GM18505 (cell line): ENCODE measurements around the gene RALGAPA2.

Experiments used
- ATAC-seq: cut with Tn5 transposase; IDR thresholded peaks from one replicate; pipeline ENCODE4 v1.9.1; 2021; ENCODE audit not compliant: unreplicated experiment
- POLR2A ChIP-seq: IDR thresholded peaks from 4 replicates; pipeline ENCODE4 v1.6.1; 2011; ENCODE audit warnings: borderline replicate concordance; ENCODE audit not compliant: insufficient read depth, insufficient read length; ENCODE audit errors: extremely low read depth

Gene RALGAPA2

DNA sequence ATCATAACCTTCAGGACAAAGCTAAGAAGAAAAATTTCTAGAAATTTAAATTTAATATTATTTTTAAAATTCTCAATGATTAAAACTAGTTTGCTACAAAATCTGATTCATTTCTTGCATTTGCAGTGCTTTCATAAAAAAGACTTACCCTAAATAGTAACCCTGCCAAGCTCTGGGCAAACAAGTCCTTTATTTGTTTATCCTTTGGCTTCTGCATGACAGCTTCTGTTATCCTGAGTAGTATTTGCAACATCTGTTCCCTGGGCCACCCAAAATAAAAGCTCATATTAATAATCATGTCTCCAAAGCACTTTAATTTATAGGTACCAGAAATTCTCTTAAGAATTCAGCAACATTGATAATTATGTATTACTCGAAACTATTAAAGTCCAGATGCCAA lies 101.3 kb downstream of the RALGAPA2 start:
- no peak for TF ChIP-seq POLR2A
- no peak for ATAC-seq

DNA sequence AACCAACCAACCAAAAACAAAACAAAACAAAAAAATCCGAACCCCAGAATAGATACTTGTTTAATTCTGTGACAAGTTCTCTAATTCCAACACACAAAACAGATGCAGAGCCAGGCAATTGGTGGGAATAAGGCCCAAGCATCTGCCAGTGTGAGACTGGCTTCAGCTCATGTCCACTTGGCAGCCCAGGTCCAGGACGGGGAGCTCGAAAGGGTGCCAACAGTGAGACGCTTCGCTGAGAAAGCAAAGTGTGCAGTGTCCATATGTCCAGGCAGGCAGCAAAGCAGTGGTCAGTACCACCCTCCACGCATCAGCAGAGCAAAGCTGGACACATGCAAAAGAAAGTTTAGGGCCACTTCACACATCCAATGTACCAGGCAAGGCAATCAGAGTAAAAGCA lies 102.9 kb downstream of the RALGAPA2 start:
- ATAC-seq, result no peak
- no peak for TF ChIP-seq POLR2A

DNA sequence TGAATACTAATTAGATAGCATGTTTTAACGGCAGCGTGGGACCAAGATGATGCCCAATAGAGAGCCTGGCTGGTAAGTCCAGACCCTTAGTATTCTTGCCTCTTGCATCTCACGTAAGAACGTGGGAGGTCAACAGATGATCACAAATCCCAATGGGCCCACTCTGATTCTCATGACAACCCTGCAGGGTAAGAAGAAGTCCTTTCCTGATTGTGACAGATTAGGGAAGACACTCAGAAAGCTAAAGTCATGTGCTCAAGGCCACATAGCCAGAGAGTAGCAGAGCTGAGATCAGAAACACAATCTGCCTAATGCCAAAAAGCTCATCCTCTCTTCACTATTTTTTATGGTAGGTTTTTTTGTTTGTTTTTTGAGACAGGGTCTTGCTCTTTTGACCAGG lies 103.8 kb downstream of the RALGAPA2 start:
- TF ChIP-seq POLR2A, result no peak
- ATAC-seq, result no peak

DNA sequence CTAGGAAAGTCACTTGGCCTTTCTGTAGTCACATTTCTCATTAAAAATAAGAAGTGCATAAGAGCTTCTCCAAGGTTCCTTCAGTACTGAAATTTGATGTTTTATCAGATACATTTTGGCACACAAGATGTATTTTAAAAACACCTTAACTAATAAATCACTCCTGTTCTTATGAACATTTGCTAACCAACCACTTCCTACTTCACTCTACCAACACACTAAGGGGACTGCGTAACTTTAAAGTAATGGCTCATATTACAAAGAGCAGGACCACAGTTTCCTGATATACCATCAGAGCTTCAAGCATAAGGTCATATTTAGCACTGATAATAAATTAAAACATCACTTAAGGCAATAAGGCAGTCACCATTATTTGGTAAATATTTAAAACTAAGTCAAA lies 104.4 kb downstream of the RALGAPA2 start:
- ATAC-seq, result no peak
- no peak for TF ChIP-seq POLR2A

DNA sequence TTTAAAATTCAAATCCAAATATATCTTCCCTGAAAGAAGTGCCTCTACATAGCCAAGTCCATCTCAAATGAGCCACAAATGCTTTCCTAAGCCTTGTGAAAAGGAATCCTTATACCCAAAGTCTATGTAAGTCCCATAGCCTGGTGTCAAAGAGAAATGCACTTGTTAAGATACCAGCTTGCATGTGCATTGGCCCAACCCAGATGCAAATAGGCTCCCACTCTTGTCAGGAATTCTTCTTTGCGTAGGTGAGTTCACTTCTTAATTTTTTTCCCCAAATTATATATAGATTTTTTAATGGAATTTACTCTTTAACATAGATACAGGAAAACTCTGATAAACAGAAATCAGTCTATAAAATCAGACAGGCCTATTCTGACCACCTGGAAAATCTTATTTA lies 105.6 kb downstream of the RALGAPA2 start:
- no peak for TF ChIP-seq POLR2A

DNA sequence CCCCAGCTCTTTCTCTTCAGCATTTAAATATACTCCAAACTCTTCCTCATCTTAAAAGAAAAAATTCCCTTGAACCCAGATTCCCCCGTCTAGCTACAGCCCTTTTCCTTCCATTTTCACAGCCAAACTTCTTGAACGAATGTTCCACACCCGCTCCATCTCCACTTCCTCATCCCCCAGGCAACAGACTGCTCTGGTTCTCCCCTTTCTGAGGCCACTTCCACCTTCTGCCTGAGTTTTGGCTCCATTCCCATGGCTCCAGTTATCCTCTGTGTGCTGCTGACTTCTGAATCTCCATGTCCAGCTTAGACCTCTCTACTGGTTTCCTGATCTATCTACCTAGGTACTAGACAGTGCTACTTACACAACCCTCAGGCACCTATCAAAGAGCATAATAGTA lies 106.4 kb downstream of the RALGAPA2 start:
- ATAC-seq, result no peak
- no peak for TF ChIP-seq POLR2A

More for the DNA sequence above, 105.6 kb downstream of the RALGAPA2 start:
- ATAC-seq, result no peak

DNA sequence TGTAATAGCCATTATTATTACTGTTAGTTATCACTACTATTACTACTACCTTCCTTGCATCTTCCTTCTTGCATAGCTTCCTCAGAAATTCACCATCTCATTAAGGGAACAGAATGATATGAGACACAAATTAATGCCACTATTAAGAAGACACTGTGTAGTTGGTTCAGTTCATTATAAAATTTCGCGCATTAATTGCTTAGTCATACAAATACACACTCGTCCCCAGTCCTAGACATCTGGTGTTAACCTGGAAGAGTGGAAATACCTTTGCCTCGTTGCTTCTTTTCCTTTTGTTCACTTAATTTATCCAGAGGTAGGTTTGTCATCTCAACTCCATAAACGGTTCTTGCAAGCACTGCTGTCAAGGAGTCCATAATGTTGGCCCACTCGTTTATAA lies 107.5 kb downstream of the RALGAPA2 start:
- no peak for ATAC-seq
- no peak for TF ChIP-seq POLR2A

DNA sequence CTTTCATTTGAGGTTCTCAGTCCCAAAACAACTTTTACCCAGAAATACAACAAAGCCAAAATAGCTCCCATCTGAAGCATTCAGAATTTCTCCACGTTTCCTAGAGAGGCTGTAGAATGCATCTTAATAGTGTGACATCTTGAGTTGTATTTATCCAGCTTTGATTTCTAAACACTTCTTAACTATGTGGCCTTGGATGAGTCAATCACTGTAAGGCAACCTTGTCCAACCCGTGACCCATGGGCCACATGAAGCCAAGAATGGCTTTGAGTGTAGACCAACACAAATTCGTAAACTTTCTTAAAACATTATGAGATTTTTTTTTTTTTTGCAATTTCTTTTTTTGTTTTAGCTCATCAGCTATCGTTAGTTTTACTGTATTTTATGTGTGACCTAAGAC lies 108.1 kb downstream of the RALGAPA2 start:
- no peak for ATAC-seq
- no peak for TF ChIP-seq POLR2A

DNA sequence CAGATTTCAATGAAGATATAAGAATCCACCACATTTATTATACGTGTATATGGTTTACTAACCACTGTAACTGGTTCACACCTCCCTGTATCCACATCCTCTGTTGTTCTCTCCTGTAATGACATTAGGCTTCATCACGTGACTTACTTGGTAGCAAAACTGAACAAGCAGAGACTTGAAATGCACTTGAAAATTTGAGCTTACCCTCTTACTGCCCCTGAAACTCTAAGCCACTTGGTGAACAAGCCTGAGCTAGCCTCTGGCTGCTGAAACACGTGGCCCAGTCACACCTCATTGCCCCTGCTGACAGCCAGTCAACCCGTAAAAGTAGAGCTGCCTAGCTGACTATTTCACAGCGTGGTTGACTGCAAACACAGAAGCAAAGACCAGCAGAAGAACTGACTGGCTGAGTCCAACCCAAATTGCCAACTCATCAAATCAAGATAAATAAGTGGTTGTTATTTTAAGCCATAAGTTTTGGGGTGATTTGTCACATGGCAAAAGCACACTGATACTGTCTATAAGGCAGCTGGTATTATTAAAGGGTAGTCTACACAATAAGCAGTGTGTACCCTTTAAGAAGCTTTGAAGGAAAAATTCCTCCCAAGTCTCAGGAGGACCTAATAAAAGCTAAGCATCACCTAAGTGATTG lies 109.0 kb downstream of the RALGAPA2 start:
- no peak for TF ChIP-seq POLR2A
- peak; percentile 98 for ATAC-seq

DNA sequence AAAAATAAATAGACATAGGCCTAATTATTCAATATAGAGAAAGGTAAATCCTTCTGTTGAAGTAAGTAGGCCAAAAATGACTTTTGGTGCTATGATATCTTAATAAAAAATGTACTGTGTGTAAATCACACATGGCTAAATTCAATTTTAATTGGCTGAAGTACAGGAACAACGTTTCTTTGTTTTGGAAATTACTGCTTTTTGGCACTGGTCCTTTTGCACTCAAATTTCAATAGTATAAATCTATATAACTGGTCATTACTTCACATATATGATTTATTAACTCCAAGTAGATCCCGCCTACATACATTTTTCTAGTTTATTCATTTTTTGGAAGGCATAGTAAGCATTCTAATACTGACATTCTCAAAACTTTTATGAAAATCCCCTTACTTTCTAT lies 114.5 kb downstream of the RALGAPA2 start:
- no peak for TF ChIP-seq POLR2A
- no peak for ATAC-seq

DNA sequence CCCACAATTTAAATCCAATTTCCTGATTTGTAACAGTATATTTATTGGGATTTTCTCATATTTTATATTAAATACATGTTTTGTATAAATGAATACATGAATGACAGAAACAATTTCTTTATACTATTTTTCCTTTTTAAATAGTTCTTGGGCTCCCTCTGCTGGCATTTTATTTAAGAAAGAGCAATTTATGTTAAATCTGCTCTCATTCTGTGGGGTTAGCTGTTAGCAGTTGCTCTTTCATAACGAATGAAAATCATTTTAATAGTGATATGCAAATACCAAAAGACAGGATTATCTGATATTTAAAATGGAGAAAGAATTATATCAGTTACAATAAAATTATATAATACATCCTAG lies 118.3 kb downstream of the RALGAPA2 start:
- no peak for ATAC-seq
- no peak for TF ChIP-seq POLR2A

DNA sequence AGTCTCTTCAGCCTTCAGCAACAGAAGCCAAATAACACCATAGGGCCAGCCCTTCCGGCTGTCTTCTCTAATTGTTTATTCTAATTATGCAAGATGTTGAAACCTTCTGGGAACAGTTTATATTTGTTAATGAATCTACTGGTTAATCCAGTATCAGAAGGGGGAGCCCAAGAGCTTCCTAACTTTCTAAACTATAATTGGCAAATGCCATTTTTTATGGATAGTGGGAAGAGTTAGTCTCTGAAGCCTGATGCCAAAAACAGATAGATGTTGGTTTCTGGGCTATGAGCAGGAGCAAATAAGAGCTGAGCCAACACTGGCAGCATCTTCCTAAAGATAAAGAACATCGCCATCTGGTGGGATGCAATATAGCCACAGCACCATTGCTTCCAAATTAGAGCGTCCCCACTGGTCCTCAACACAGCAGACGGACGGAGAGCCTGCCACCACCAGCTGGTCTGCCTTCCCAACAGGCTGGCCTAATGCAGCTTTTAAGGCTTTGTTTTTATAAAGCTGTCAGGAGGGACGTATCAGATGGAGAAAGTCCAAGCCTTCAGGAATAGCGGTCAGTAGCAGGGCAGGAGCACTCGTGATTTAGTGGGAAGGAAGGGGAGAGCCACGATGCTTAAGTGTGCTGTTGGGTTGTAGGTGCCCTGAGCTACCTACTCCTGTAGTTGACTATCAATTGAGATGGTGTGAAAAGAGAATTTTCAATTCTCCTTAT lies 118.8 kb downstream of the RALGAPA2 start:
- ATAC-seq, result no peak
- TF ChIP-seq POLR2A, result no peak

DNA sequence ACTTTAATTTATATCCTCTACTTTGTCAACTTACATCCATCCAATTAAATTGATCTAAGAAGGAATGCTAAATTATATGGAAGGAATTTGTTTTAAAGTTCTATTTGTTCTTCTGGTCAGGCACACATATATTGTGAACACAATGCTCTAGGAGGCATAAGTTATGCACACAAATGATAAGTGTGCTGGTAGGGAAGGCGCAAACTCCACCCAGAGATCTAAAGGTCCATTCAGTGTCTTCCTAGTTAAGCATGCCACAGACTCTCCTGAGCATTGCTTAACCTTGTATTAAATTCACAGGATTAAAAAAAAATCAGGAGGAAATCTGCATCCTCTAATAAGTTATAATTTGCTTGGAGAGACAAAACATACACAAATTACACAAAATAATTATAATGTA lies 127.3 kb downstream of the RALGAPA2 start:
- no peak for TF ChIP-seq POLR2A
- ATAC-seq, result no peak

DNA sequence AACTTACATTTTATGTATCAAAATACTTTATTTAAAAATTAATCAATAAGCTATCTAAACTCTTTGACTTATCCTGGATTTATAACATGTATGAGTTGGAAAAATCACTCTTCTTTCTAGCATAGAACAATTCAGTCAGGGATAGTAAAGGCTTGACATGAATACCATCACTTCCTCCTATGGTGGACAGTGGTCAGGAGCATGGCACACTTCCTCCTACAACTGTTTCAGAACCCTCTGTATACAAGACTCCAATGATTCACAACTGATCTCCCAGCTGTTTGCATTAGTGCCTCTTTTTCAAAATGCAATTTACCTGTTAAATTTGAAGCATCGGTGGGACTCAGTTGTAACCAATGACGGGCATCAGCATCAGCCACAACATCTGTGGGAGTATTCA lies 129.7 kb downstream of the RALGAPA2 start:
- ATAC-seq, result no peak
- TF ChIP-seq POLR2A, result no peak
